Endothelial cell of umbilical vein (primary cell): Measurements from ENCODE around the gene TTLL5. TPM values are rescaled to one million over a fixed set of nuclear protein-coding genes. Genes with fewer than 3 reads are reported as not detected.

Experiments
- BruUV-seq: library from RNA; stranded (reverse); fragments of 400-500 nt; replicated peaks from 2 replicates; lab custom pipeline; 2021; lab: Mats Ljungman, UMichigan
- CTCF ChIA-PET: fragments of 300-600, 350-600 bp; sonication (Branson Sonifier 250); formaldehyde crosslinking; loops from one replicate; lab custom pipeline; 2021; ENCODE audit warnings: antibody characterized with exemption, inconsistent platforms; lab: Charles Lee
- POLR2A ChIA-PET: fragments of 300-600, 350-600 bp; sonication (Branson Sonifier 250); formaldehyde crosslinking; loops from one replicate; lab custom pipeline; 2021; ENCODE audit warnings: antibody characterized with exemption, inconsistent platforms; lab: Charles Lee
- DNase-seq: peaks from one replicate; pipeline ENCODE4 v3.0.0-alpha.2; 2011; ENCODE audit warnings: low read depth, low spot score
- FAIRE-seq: peaks from 2 replicates; lab custom pipeline; 2011; peaks lifted over from hg19 to GRCh38; lab: Jason Lieb, UNC
- H2AFZ ChIP-seq: 2 replicates; pipeline ENCODE4 v1.6.0; 2012; ENCODE audit warnings: low read depth, low read length, control low read depth, inconsistent platforms
- H3K27ac ChIP-seq: 2 replicates; pipeline ENCODE4 v1.5.1; 2011; ENCODE audit warnings: low read depth, mild to moderate bottlenecking, control low read depth, low read length, moderate library complexity; ENCODE audit not compliant: insufficient read depth
- H3K27me3 ChIP-seq, 2 experiments: 2 replicates each; pipeline versions ENCODE4 v1.6.0 to v1.6.1; 2011; ENCODE audit warnings: low read length in 2 of 2, mixed read lengths in 1 of 2; ENCODE audit not compliant: control insufficient read depth in 2 of 2, insufficient read depth in 2 of 2
- H3K36me3 ChIP-seq, 2 experiments: 2 replicates in 1 of 2; 3 replicates in 1 of 2; pipeline ENCODE4 v1.5.1; 2011; ENCODE audit warnings: low read length in 2 of 2, mild to moderate bottlenecking in 1 of 2, moderate library complexity in 1 of 2; ENCODE audit not compliant: control insufficient read depth in 2 of 2, insufficient read depth in 2 of 2; ENCODE audit errors: extremely low read depth in 1 of 2
- H3K4me1 ChIP-seq: 3 replicates; pipeline ENCODE4 v1.5.1; 2011; ENCODE audit warnings: mild to moderate bottlenecking, low read length; ENCODE audit not compliant: control insufficient read depth, insufficient read depth; ENCODE audit errors: extremely low read depth
- H3K4me2 ChIP-seq: 2 replicates; pipeline ENCODE4 v1.6.1; 2011; ENCODE audit warnings: low read length, control low read depth, mixed read lengths; ENCODE audit not compliant: insufficient read depth
- H3K4me3 ChIP-seq, 3 experiments: fragments of 200-600 bp in 1 of 3; sonication (generic), shearing (Covaris generic) in 1 of 3; replicated peaks in 1 of 3; 2 replicates each; pipeline ENCODE4 v1.5.1; 2011 to 2016; ENCODE audit warnings: control low read depth in 3 of 3, low read length in 3 of 3, mild to moderate bottlenecking in 2 of 3, inconsistent platforms in 1 of 3, low read depth in 1 of 3, moderate library complexity in 1 of 3; ENCODE audit not compliant: insufficient read depth in 1 of 3
- H3K79me2 ChIP-seq: 2 replicates; pipeline ENCODE4 v1.6.0; 2012; ENCODE audit warnings: low read length, inconsistent platforms; ENCODE audit not compliant: control insufficient read depth, insufficient read depth
- H3K9ac ChIP-seq: replicated peaks from 2 replicates; pipeline ENCODE3; 2011; ENCODE audit warnings: low read length, control low read depth; ENCODE audit not compliant: insufficient read depth; ENCODE audit errors: extremely low read depth
- H3K9me1 ChIP-seq: replicated peaks from 3 replicates; pipeline ENCODE4 v1.6.0; 2011; ENCODE audit warnings: mild to moderate bottlenecking, low read length; ENCODE audit not compliant: control insufficient read depth, insufficient read depth; ENCODE audit errors: extremely low read depth
- H3K9me3 ChIP-seq: replicated peaks from 2 replicates; pipeline ENCODE4 v1.5.1; 2012; ENCODE audit warnings: low read length, inconsistent platforms; ENCODE audit not compliant: control insufficient read depth, insufficient read depth
- H4K20me1 ChIP-seq: replicated peaks from 2 replicates; pipeline ENCODE3; 2011; ENCODE audit warnings: mild to moderate bottlenecking, low read length; ENCODE audit not compliant: control insufficient read depth, insufficient read depth; ENCODE audit errors: extremely low read depth
- CTCF ChIP-seq, 2 donors: IDR thresholded peaks; 1 replicate in 1 of 2; 2 replicates in 1 of 2; pipeline ENCODE4 v1.5.1; 2011; ENCODE audit warnings: low read length in 2 of 2, mild to moderate bottlenecking in 2 of 2, moderate library complexity in 2 of 2, control low read depth in 1 of 2, inconsistent platforms in 1 of 2, low read depth in 1 of 2; ENCODE audit not compliant: insufficient read depth in 1 of 2; ENCODE audit errors: extremely low read depth in 1 of 2
- FOS ChIP-seq: IDR thresholded peaks from 2 replicates; pipeline ENCODE4 v1.6.1; 2011; ENCODE audit warnings: mild to moderate bottlenecking, low read length, moderate library complexity, borderline replicate concordance; ENCODE audit not compliant: insufficient read depth
- GATA2 ChIP-seq: IDR thresholded peaks from 2 replicates; pipeline ENCODE4 v1.7.0; 2011; ENCODE audit warnings: low read depth, mild to moderate bottlenecking, moderate library complexity, mixed read lengths, low read length; ENCODE audit not compliant: insufficient read length, insufficient read depth
- JUN ChIP-seq: IDR thresholded peaks from 2 replicates; pipeline ENCODE4 v1.6.1; 2011; ENCODE audit warnings: borderline replicate concordance, low read depth; ENCODE audit not compliant: insufficient read length, insufficient read depth
- POLR2A ChIP-seq: IDR thresholded peaks from 2 replicates; pipeline ENCODE4 v1.6.1; 2012; ENCODE audit warnings: low read depth, mild to moderate bottlenecking, control low read depth, low read length
- POLR2AphosphoS5 ChIP-seq: IDR thresholded peaks from 2 replicates; pipeline ENCODE4 v1.6.1; 2012; ENCODE audit warnings: low read depth, mild to moderate bottlenecking, control low read depth, low read length, moderate library complexity; ENCODE audit not compliant: insufficient read depth
- dilution Hi-C: fragments of 300-500 bp; cut with MboI; formaldehyde crosslinking; loops from one replicate; pipeline ENCODE4 v1.15.0; 2019; ENCODE audit warnings: low sequenced_read_pairs; ENCODE audit not compliant: extremely low pct_ligation_motif_present
- intact Hi-C: fragments of 100-400 bp; cut with micrococcal nuclease; formaldehyde crosslinking; loops from one replicate; pipeline ENCODE4 v1.10.0; 2022
- polyA plus RNA-seq, 4 experiments: library from polyadenylated mRNA; depleted of rRNA in 3 of 4; stranded (reverse) in 3 of 4; unstranded in 1 of 4; fragments of >200 nt; gene quantifications; 2 replicates each; pipeline versions ENCODE4 v1.2.1 to v1.2.3, GENCODE V29; 2011 to 2012; ENCODE audit warnings: missing spikeins in 1 of 4
- total RNA-seq: library from RNA; stranded (reverse); gene quantifications from 2 replicates; pipeline ENCODE4 v1.2.3, GENCODE V29; 2021

The TTLL5 gene
- total and polyA plus RNA-seq, 2 donors (not counting 3 experiments of a cell fraction or from before 2014, with no cell fraction given): 33.2 to 93.6 TPM

- Histone ChIP-seq H3K4me3 (no peak overlapping the region), H3K36me3 (peaks cover 8 to 20% of the 10 kb centered on the region in 2 experiments), H3K27ac (no peak overlapping the region), H3K79me2 (peaks cover 13% of the 10 kb centered on the region), H3K27me3 (no peaks in the 10 kb centered on the region), H2AFZ (no peak overlapping the region), H3K9me3 (no peaks in the 10 kb centered on the region), H3K4me2 (no peak overlapping the region), H3K9me1 (no peaks in the 10 kb centered on the region), H4K20me1 (no peaks in the 10 kb centered on the region), H3K4me1 (peaks cover 10% of the 10 kb centered on the region), H3K9ac (no peak overlapping the region)
- FAIRE-seq (no peak), DNase-seq (no peak)
- no TSS peak for BruUV-seq
- ChIA-PET CTCF (interaction anchor here (1.1 to 14.6 kb wide), 12 partner anchors 12 to 347 kb away, joined by 3 to 309 read pairs (median 8); partner anchors contain the start of gene FLVCR2), POLR2A (no interaction called here)
- dilution Hi-C loops (no loop called here), intact Hi-C loops (loop anchor here (2.0 kb wide), 1 partner anchor 348 kb away; no protein-coding TSS in a partner anchor)
- TF ChIP-seq FOS (no peak), POLR2AphosphoS5 (no peak), CTCF (IDR thresholded peaks at IDR 0.05; ENCODE audit: extremely low read depth in 1 of 2, insufficient read depth in 1 of 2, low read depth in 1 of 2, low read length in 2 of 2) (no peak), GATA2 (no peak), JUN (no peak), POLR2A (no peak)
Measured at GRCh38 chr14:75655235-75655634, 5.8 kb upstream of the TTLL5 start.
